GM21717 (cell line): ENCODE measurements around the gene MYH16.
"Not testable (repeated sequence)": the region's sequence is repeated elsewhere in the genome, so short reads cannot be mapped to it uniquely, and the experiment has no call there.

Experiments
- ATAC-seq: cut with Tn5 transposase; IDR thresholded peaks from one replicate; pipeline ENCODE4 v1.9.1; 2021; ENCODE audit warnings: mild to moderate bottlenecking, moderate library complexity; ENCODE audit not compliant: unreplicated experiment

The MYH16 gene

DNA sequence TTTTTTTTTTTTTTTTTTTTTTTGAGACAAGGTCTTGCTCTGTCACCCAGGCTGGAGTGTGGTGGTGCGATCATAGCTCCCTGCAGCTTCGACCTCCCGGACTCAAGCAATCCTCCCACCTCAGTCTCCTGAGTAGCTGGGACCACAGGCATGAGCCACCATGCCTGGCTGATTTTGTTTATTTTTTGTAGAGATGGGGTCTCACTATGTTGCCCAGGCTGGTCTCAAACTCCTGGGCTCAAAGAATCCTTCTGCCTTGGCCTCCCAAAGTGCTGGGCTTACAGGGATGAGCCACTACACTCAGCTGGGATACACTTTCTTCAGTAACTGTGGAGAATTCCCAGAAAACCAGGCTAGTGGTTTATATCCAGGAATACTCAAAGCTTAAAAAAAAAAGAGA is 78.0 kb downstream of the MYH16 start:
- not testable (repeated sequence) for ATAC-seq

DNA sequence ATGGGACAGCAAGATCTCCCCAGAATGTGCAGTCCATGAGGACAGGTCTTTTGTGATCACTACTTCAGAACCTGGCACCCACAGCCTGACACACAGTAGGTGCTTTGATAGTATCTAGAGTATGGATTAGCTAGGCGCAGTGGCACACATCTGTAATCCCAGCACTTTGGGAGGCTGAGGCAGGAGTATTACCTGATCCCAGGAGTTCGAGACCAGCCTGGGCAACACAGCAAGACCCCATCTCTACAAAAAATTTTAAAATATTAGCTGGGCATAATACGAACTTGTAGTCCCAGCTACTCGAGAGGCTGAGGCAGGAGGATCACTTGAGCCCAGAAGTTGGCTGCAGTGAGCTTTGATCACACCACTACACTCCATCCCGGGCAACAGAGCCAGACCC is 79.6 kb downstream of the MYH16 start:
- no peak for ATAC-seq

- ATAC-seq, result no peak
Measured at GRCh38 chr7:99355098-99355497, 82.5 kb downstream of the MYH16 start.

GRCh38 chr7:99357701-99358490 is 85.3 kb downstream of the MYH16 start:
- no peak for ATAC-seq

DNA sequence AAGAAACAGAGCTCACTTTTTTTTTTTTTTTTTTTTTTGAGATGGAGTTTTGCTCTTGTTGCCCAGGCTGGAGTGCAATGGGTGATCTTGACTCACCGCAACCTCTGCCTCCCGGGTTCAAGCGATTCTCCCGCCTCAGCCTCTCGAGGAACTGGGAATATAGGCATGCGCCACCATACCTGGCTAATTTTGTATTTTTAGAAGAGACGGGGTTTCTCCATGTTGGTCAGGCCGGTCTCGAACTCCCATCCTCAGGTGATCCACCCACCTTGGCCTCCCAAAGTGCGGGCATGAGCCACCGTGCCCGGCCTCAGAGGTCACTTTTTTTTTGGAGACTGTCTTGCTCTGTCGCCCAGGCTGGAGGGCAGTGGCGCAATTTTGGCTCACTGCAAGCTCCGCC is 85.9 kb downstream of the MYH16 start:
- ATAC-seq, result not testable (repeated sequence)

DNA sequence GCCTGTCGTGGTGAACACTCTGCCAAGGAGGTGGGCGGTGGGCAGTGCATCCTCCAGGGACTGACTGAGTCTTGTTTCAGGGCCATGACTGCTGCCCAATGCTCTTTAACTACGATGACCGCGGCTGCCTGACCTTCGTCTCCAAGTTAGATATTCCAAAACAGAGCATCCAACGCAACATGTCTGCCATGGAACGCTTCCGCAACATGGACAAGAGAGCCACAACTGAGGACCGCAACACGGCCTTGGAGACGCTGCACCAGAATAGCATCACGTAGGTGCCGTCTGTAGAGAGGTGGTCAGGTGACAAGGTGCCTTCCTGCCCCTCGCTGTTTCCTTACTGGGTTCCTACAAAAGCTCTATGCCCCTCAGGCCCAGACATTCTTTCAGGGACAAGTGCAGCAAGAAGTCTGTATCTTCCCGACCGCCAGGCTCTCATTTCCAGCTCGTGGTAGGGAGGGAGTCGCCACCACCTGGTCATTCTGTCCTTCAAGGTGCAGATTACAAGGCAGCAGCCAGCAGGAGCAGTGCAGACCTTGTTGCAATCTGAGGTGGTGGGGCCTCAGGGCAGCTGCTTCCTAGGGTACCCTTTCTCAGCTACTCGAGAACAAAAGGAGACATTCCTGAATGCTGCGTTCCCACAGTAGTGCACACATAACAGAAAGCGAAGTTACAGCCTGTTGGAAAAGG is 87.0 kb downstream of the MYH16 start:
- no peak for ATAC-seq
